SU-DHL-6 (cell line): ENCODE measurements around the gene MBD3.

Experiments
- H2AFZ ChIP-seq: fragments of 200-600 bp; sonication (generic); 2 replicates; pipeline ENCODE4 v1.6.1; 2014; ENCODE audit warnings: low read depth, mild to moderate bottlenecking, moderate library complexity, mixed read lengths, antibody characterized with exemption, low read length; ENCODE audit not compliant: severe bottlenecking
- H3F3A ChIP-seq: fragments of 200-600 bp; shearing (Covaris generic); 2 replicates; pipeline ENCODE4 v1.6.0; 2016; ENCODE audit warnings: antibody characterized with exemption, mild to moderate bottlenecking; ENCODE audit not compliant: insufficient read depth
- H3K27ac ChIP-seq: fragments of 200-600 bp; sonication (generic); 2 replicates; pipeline ENCODE4 v1.5.1; 2016; ENCODE audit warnings: low read depth, mild to moderate bottlenecking, low read length, moderate library complexity, mixed read lengths
- H3K27me3 ChIP-seq: fragments of 200-600 bp; sonication (generic), shearing (Covaris generic); 2 replicates; pipeline ENCODE4 v1.6.0; 2014; ENCODE audit warnings: mild to moderate bottlenecking, low read length
- H3K36me3 ChIP-seq: fragments of 200-600 bp; sonication (generic); 2 replicates; pipeline ENCODE4 v1.6.1; 2014; ENCODE audit warnings: mild to moderate bottlenecking, low read length, mixed read lengths
- H3K4me2 ChIP-seq: fragments of 300-600, 200-600 bp; shearing (Covaris generic), sonication (generic); 2 replicates; pipeline ENCODE4 v1.6.0; 2014; ENCODE audit warnings: low read length, low read depth, mild to moderate bottlenecking; ENCODE audit not compliant: poor library complexity, severe bottlenecking
- H3K4me3 ChIP-seq: fragments of 200-600 bp; sonication (generic); 2 replicates; pipeline ENCODE4 v1.5.1; 2014; ENCODE audit warnings: antibody characterized with exemption, low read length, mild to moderate bottlenecking, mixed read lengths; ENCODE audit not compliant: insufficient read depth, poor library complexity, severe bottlenecking
- H3K79me2 ChIP-seq: fragments of 200-600 bp; sonication (generic); 2 replicates; pipeline ENCODE4 v1.6.1; 2014; ENCODE audit warnings: mild to moderate bottlenecking, low read length, moderate library complexity; ENCODE audit not compliant: insufficient read depth
- H3K9ac ChIP-seq: fragments of 200-600 bp; sonication (generic); 2 replicates; pipeline ENCODE4 v1.7.0; 2014; ENCODE audit warnings: mild to moderate bottlenecking, low read length
- H3K9me2 ChIP-seq: fragments of 200-600 bp; sonication (generic); replicated peaks from 2 replicates; pipeline ENCODE4 v1.6.1; 2014; ENCODE audit warnings: low read length; ENCODE audit not compliant: insufficient read depth
- H3K9me3 ChIP-seq: fragments of 200-600 bp; sonication (generic); 2 replicates; pipeline ENCODE4 v1.6.1; 2014; ENCODE audit warnings: low read length, mixed read lengths; ENCODE audit not compliant: insufficient read depth
- H4K20me1 ChIP-seq: fragments of 200-600 bp; sonication (generic); 2 replicates; pipeline ENCODE4 v1.6.1; 2014; ENCODE audit warnings: low read depth, mild to moderate bottlenecking, antibody characterized with exemption, low read length, moderate library complexity, mixed read lengths
- CTCF ChIP-seq: fragments of 200-600 bp; sonication (generic); IDR thresholded peaks from one replicate; pipeline ENCODE4 v1.5.1; 2017; ENCODE audit warnings: antibody characterized with exemption, mild to moderate bottlenecking, low read length, moderate library complexity; ENCODE audit not compliant: insufficient read depth, poor library complexity, severe bottlenecking
- EZH2phosphoT487 ChIP-seq: fragments of 200-600 bp; sonication (generic), shearing (Covaris generic); conservative IDR thresholded peaks from 2 replicates; pipeline ENCODE4 v1.6.1; 2018; ENCODE audit warnings: mild to moderate bottlenecking, antibody characterized with exemption, low read length, moderate library complexity, mixed read lengths

MBD3 gene

GRCh38 chr19:1577090-1577928 lies 15.4 kb downstream of the MBD3 start:
- Histone ChIP-seq H2AFZ (no peak overlapping the region), H3K4me3 (no peak overlapping the region), H3F3A (no peaks in the 10 kb centered on the region), H4K20me1 (no peaks in the 10 kb centered on the region), H3K36me3 (no peaks in the 10 kb centered on the region), H3K27me3 (no peaks in the 10 kb centered on the region), H3K9me2 (no peaks in the 10 kb centered on the region), H3K79me2 (no peaks in the 10 kb centered on the region), H3K9ac (no peak overlapping the region), H3K9me3 (no peaks in the 10 kb centered on the region), H3K27ac (no peak overlapping the region), H3K4me2 (no peak overlapping the region)
- TF ChIP-seq EZH2phosphoT487 (no peak), CTCF (no peak)

- H4K20me1 ChIP-seq, result no peaks in the 10 kb centered on the region
- H3K9me3 ChIP-seq, result no peaks in the 10 kb centered on the region
- no peak for TF ChIP-seq EZH2phosphoT487
- no peak overlapping the region for H3K27ac ChIP-seq
- H2AFZ ChIP-seq, result no peak overlapping the region
- no peaks in the 10 kb centered on the region for H3K36me3 ChIP-seq
- no peak overlapping the region for H3K9ac ChIP-seq
- H3K79me2 ChIP-seq, result no peaks in the 10 kb centered on the region
- no peak overlapping the region for H3K4me3 ChIP-seq
- H3K4me2 ChIP-seq, result no peak overlapping the region
- no peaks in the 10 kb centered on the region for H3K27me3 ChIP-seq
- no peaks in the 10 kb centered on the region for H3K9me2 ChIP-seq
- no peaks in the 10 kb centered on the region for H3F3A ChIP-seq
These were observed 16.2 kb downstream of the MBD3 start for GRCh38 chr19:1576242-1577089.

GRCh38 chr19:1575323-1576241 lies 17.1 kb downstream of the MBD3 start:
- no peak overlapping the region for H3K4me2 ChIP-seq
- H3F3A ChIP-seq, result no peaks in the 10 kb centered on the region
- H3K9me2 ChIP-seq, result no peaks in the 10 kb centered on the region
- H3K9me3 ChIP-seq, result no peaks in the 10 kb centered on the region
- H3K27ac ChIP-seq, result no peak overlapping the region
- no peaks in the 10 kb centered on the region for H4K20me1 ChIP-seq
- no peak overlapping the region for H3K4me3 ChIP-seq
- no peak overlapping the region for H3K9ac ChIP-seq
- no peaks in the 10 kb centered on the region for H3K27me3 ChIP-seq
- H3K36me3 ChIP-seq, result no peaks in the 10 kb centered on the region
- H2AFZ ChIP-seq, result no peak overlapping the region
- TF ChIP-seq EZH2phosphoT487, result no peak
- TF ChIP-seq CTCF, result no peak
- no peaks in the 10 kb centered on the region for H3K79me2 ChIP-seq
